ENCODE results near the gene HDAC11.
A peak's percentile ranks its signal among the peaks of the same experiment; 100 is the strongest.
"Not testable (repeated sequence)": the region's sequence is repeated elsewhere in the genome, so short reads cannot be mapped to it uniquely, and the experiment has no call there.

HDAC11 gene

GRCh38 chr3:13470894-13471574 lies 9.1 kb upstream of the HDAC11 start:
- no peak for DNase-seq (ENCODE audit: low read depth)

GRCh38 chr3:13472286-13472685 lies 7.8 kb upstream of the HDAC11 start:
- no peak for DNase-seq (ENCODE audit: low read depth)

GRCh38 chr3:13473020-13473419 lies 7.1 kb upstream of the HDAC11 start:
- DNase-seq (ENCODE audit: low read depth): no peak

GRCh38 chr3:13474021-13474420 lies 6.1 kb upstream of the HDAC11 start:
- no peak for DNase-seq (ENCODE audit: low read depth)

- no peak for DNase-seq (ENCODE audit: low read depth)
Measured at GRCh38 chr3:13474776-13475303, 5.3 kb upstream of the HDAC11 start.

- no peak for DNase-seq (ENCODE audit: low read depth)
Measured at GRCh38 chr3:13475871-13476590, 4.1 kb upstream of the HDAC11 start.

GRCh38 chr3:13477943-13478342 lies 2.2 kb upstream of the HDAC11 start:
- no peak for DNase-seq (ENCODE audit: low read depth)

- no peak for DNase-seq (ENCODE audit: low read depth)
Measured at GRCh38 chr3:13479332-13479581, 849 bp upstream of the HDAC11 start.

- DNase-seq (ENCODE audit: low read depth): peak; percentile 13
Measured at GRCh38 chr3:13480340-13481318, 523 bp downstream of the HDAC11 start.

- DNase-seq (ENCODE audit: low read depth): no peak
Measured at GRCh38 chr3:13482106-13482690, 2.1 kb downstream of the HDAC11 start.

- no peak for DNase-seq (ENCODE audit: low read depth)
Measured at GRCh38 chr3:13483286-13483685, 3.2 kb downstream of the HDAC11 start.

- DNase-seq (ENCODE audit: low read depth): no peak
Measured at GRCh38 chr3:13483988-13484695, 4.0 kb downstream of the HDAC11 start.

GRCh38 chr3:13484851-13485590 lies 4.9 kb downstream of the HDAC11 start:
- no peak for DNase-seq (ENCODE audit: low read depth)

- not testable (repeated sequence) for DNase-seq (ENCODE audit: low read depth)
Measured at GRCh38 chr3:13485630-13486562, 5.8 kb downstream of the HDAC11 start.

- no peak for DNase-seq (ENCODE audit: low read depth)
Measured at GRCh38 chr3:13487403-13487802, 7.3 kb downstream of the HDAC11 start.

GRCh38 chr3:13491206-13491974 lies 11.3 kb downstream of the HDAC11 start:
- DNase-seq (ENCODE audit: low read depth): no peak

- DNase-seq (ENCODE audit: low read depth): no peak
Measured at GRCh38 chr3:13492048-13492447, 11.9 kb downstream of the HDAC11 start.

- DNase-seq (ENCODE audit: low read depth): no peak
Measured at GRCh38 chr3:13492976-13493866, 13.1 kb downstream of the HDAC11 start.
